Measurements from ENCODE around the gene ILKAP. TPM values are rescaled to one million over a fixed set of nuclear protein-coding genes. Genes with fewer than 3 reads are reported as not detected.

Gene ILKAP
- polyA plus RNA-seq, 3 donors, result 23.2 to 44.2 (median 29.3) TPM

GRCh38 chr2:238152771-238153688 is 50.5 kb downstream of the ILKAP start:
- no peaks in the 10 kb centered on the region for H4K20me1 ChIP-seq (ENCODE audit: insufficient read depth, low read length)
- H3K4me3 Mint-ChIP-seq, result no peak overlapping the region
- TF ChIP-seq CTCF (IDR thresholded peaks at IDR 0.05), result peak; percentile 23
- H3K4me2 ChIP-seq (replicated peaks; ENCODE audit: extremely low read depth, low read length, poor library complexity, severe bottlenecking), result no peak overlapping the region
- no peaks in the 10 kb centered on the region for H3K4me1 Mint-ChIP-seq
- H3K27me3 ChIP-seq (ENCODE audit: control insufficient read depth in 2 of 2, insufficient read depth in 2 of 2, low read length in 2 of 2), result peaks cover 0 to 8% of the 10 kb centered on the region in 2 donors
- no peaks in the 10 kb centered on the region for H3K4me1 ChIP-seq (ENCODE audit: control insufficient read depth in 1 of 2, insufficient read depth in 2 of 2, low read length in 2 of 2)
- no peaks in the 10 kb centered on the region for H3K36me3 Mint-ChIP-seq
- H3K27me3 Mint-ChIP-seq (ENCODE audit: low read depth in 3 of 3), result peaks cover 5 to 9% (median 8%) of the 10 kb centered on the region in 3 donors
- H3K9me3 ChIP-seq (replicated peaks in 1 of 2; ENCODE audit: control insufficient read depth in 1 of 2, insufficient read depth in 1 of 2, low read length in 2 of 2), result no peaks in the 10 kb centered on the region
- H3K27ac Mint-ChIP-seq, result peak overlapping the region in 2 of 7 donors; percentile 11 to 60
- H3K27ac ChIP-seq (ENCODE audit: low read depth in 1 of 2, low read length in 2 of 2), result no peak overlapping the region
- no peak for DNase-seq
- H2AFZ ChIP-seq (ENCODE audit: insufficient read depth, low read depth, low read length, poor library complexity, severe bottlenecking), result no peak overlapping the region
- H3K4me3 ChIP-seq (replicated peaks in 1 of 3; ENCODE audit: low read depth in 2 of 3, low read length in 3 of 3), result no peak overlapping the region
- H3K9me3 Mint-ChIP-seq, result peaks cover 2 to 5% (median 3%) of the 10 kb centered on the region in 7 donors
- H3K79me2 ChIP-seq (ENCODE audit: insufficient read depth, low read length), result no peaks in the 10 kb centered on the region
- 90% methylated on average over 17 of the region's 22 CpGs for WGBS (ENCODE audit: insufficient coverage)
- intact Hi-C loops (cut with micrococcal nuclease), result no loop called here
- H3K36me3 ChIP-seq (replicated peaks in 1 of 2; ENCODE audit: control insufficient read depth in 1 of 2, insufficient read depth in 2 of 2, low read length in 2 of 2), result no peaks in the 10 kb centered on the region
- no peak overlapping the region for H3K9ac ChIP-seq (ENCODE audit: insufficient read depth, low read length, poor library complexity, severe bottlenecking)

GRCh38 chr2:238151628-238152235 is 51.8 kb downstream of the ILKAP start:
- no peak overlapping the region for H3K27ac Mint-ChIP-seq
- 94% methylated on average over 13 of the region's 16 CpGs for WGBS (ENCODE audit: insufficient coverage)
- H3K27me3 Mint-ChIP-seq (ENCODE audit: low read depth in 3 of 3), result peaks cover 1 to 2% (median 2%) of the 10 kb centered on the region in 3 donors
- no peaks in the 10 kb centered on the region for H3K36me3 Mint-ChIP-seq
- H3K27me3 ChIP-seq (ENCODE audit: control insufficient read depth in 2 of 2, insufficient read depth in 2 of 2, low read length in 2 of 2), result no peaks in the 10 kb centered on the region
- no peak for DNase-seq
- no peak overlapping the region for H3K9ac ChIP-seq (ENCODE audit: insufficient read depth, low read length, poor library complexity, severe bottlenecking)
- H3K36me3 ChIP-seq (replicated peaks in 1 of 2; ENCODE audit: control insufficient read depth in 1 of 2, insufficient read depth in 2 of 2, low read length in 2 of 2), result no peaks in the 10 kb centered on the region
- H3K4me1 Mint-ChIP-seq, result no peaks in the 10 kb centered on the region
- no peak overlapping the region for H3K4me2 ChIP-seq (replicated peaks; ENCODE audit: extremely low read depth, low read length, poor library complexity, severe bottlenecking)
- no peak overlapping the region for H3K4me3 ChIP-seq (replicated peaks in 1 of 3; ENCODE audit: low read depth in 2 of 3, low read length in 3 of 3)
- TF ChIP-seq CTCF (IDR thresholded peaks at IDR 0.05), result no peak
- H3K27ac ChIP-seq (ENCODE audit: low read depth in 1 of 2, low read length in 2 of 2), result no peak overlapping the region
- intact Hi-C loops (cut with micrococcal nuclease), result no loop called here
- H3K9me3 ChIP-seq (replicated peaks in 1 of 2; ENCODE audit: control insufficient read depth in 1 of 2, insufficient read depth in 1 of 2, low read length in 2 of 2), result no peaks in the 10 kb centered on the region
- no peak overlapping the region for H2AFZ ChIP-seq (ENCODE audit: insufficient read depth, low read depth, low read length, poor library complexity, severe bottlenecking)
- no peaks in the 10 kb centered on the region for H3K4me1 ChIP-seq (ENCODE audit: control insufficient read depth in 1 of 2, insufficient read depth in 2 of 2, low read length in 2 of 2)
- H3K9me3 Mint-ChIP-seq, result peaks cover 2 to 5% (median 3%) of the 10 kb centered on the region in 7 donors
- H4K20me1 ChIP-seq (ENCODE audit: insufficient read depth, low read length), result no peaks in the 10 kb centered on the region
- H3K79me2 ChIP-seq (ENCODE audit: insufficient read depth, low read length), result no peaks in the 10 kb centered on the region
- no peak overlapping the region for H3K4me3 Mint-ChIP-seq

All from CD14-positive monocyte (primary cell).